A549 (cell line): Measurements from ENCODE around the gene NFYC. TPM values are rescaled to one million over a fixed set of nuclear protein-coding genes. Genes with fewer than 3 reads are reported as not detected.

Source experiments
- ATAC-seq, 2 experiments: fragments of 200-7000 bp in 1 of 2; fragments of >200 bp in 1 of 2; cut with Nextera tagmentation in 1 of 2; cut with Tn5 transposase in 1 of 2; 3 replicates each; pipeline versions ENCODE4 v1.8.0 to v1.9.1; 2018 to 2020; ENCODE audit warnings: mild to moderate bottlenecking in 1 of 2, moderate library complexity in 1 of 2
- CTCF ChIA-PET: fragments of 300-600 bp; sonication (Branson Sonifier 250); formaldehyde crosslinking; extraction: SDS; loops from one replicate; lab custom pipeline; 2021; ENCODE audit warnings: antibody characterized with exemption, inconsistent platforms; lab: Yijun Ruan, JAX
- POLR2A ChIA-PET: fragments of 350-600 bp; formaldehyde crosslinking; extraction: SDS; loops from one replicate; lab custom pipeline; 2021; ENCODE audit warnings: antibody characterized with exemption, inconsistent platforms; lab: Yijun Ruan, JAX
- DNase-seq, 2 experiments: peaks; one replicate each; pipeline versions ENCODE4 v3.0.0 to v3.0.0-alpha.2; 2011 to 2016; ENCODE audit warnings: low read depth in 1 of 2, low spot score in 1 of 2
- FAIRE-seq: peaks from 2 replicates; lab custom pipeline; 2011; peaks lifted over from hg19 to GRCh38; lab: Jason Lieb, UNC
- H3K27ac ChIP-seq, 2 experiments: fragments of >200 bp; sonication (Bioruptor Twin); formaldehyde crosslinking; 3 replicates each; pipeline ENCODE4 v1.5.1; 2016 to 2017
- H3K4me1 ChIP-seq: fragments of >200 bp; sonication (Bioruptor Twin); formaldehyde crosslinking; 3 replicates; pipeline ENCODE4 v1.6.1; 2016
- H3K4me2 ChIP-seq: fragments of >200 bp; sonication (Bioruptor Twin); formaldehyde crosslinking; 3 replicates; pipeline ENCODE4 v1.6.1; 2016
- H3K4me3 ChIP-seq: fragments of >200 bp; sonication (Bioruptor Twin); formaldehyde crosslinking; 3 replicates; pipeline ENCODE4 v1.5.1; 2016
- H3K9me3 ChIP-seq: fragments of >200 bp; sonication (Bioruptor Twin); formaldehyde crosslinking; 3 replicates; pipeline ENCODE4 v1.6.1; 2016
- EHF ChIP-seq: fragments of 250-450 bp; sonication (Bioruptor Pico); IDR thresholded peaks from 2 replicates; pipeline ENCODE4 v1.5.0; 2020; ENCODE audit warnings: mild to moderate bottlenecking
- FOSL2 ChIP-seq, 2 experiments: fragments of 450-650 bp in 1 of 2; fragments of >200 bp in 1 of 2; sonication (Bioruptor Twin) in 1 of 2; formaldehyde crosslinking; IDR thresholded peaks; 2 replicates each; pipeline versions ENCODE4 v1.5.0 to v1.6.1; 2016 to 2020; ENCODE audit warnings: mild to moderate bottlenecking in 1 of 2, moderate library complexity in 1 of 2
- GATA3 ChIP-seq: IDR thresholded peaks from 2 replicates; pipeline ENCODE4 v1.6.1; 2012; ENCODE audit warnings: borderline replicate concordance
- HES2 ChIP-seq: fragments of >200 bp; sonication (Bioruptor Twin); formaldehyde crosslinking; IDR thresholded peaks from 2 replicates; pipeline ENCODE4 v1.6.1; 2016
- HEYL ChIP-seq: fragments of 250-450 bp; sonication (Bioruptor Pico); IDR thresholded peaks from 2 replicates; pipeline ENCODE4 v1.8.0; 2021; ENCODE audit warnings: mild to moderate bottlenecking, moderate library complexity
- HOXB13 ChIP-seq: fragments of 250-450 bp; sonication (Bioruptor Pico); IDR thresholded peaks from 2 replicates; pipeline ENCODE4 v1.5.0; 2020; ENCODE audit warnings: low read depth, mild to moderate bottlenecking, moderate library complexity
- JUN ChIP-seq, 2 experiments: fragments of >200 bp; sonication (Bioruptor Twin); formaldehyde crosslinking; IDR thresholded peaks; 2 replicates in 1 of 2; 3 replicates in 1 of 2; pipeline ENCODE4 v1.6.1; 2016 to 2017
- MAFK ChIP-seq: fragments of 450-650 bp; IDR thresholded peaks from 2 replicates; pipeline ENCODE4 v1.6.1; 2014; ENCODE audit not compliant: partially characterized antibody
- MYC ChIP-seq: IDR thresholded peaks from 2 replicates; pipeline ENCODE4 v1.6.1; 2012; ENCODE audit warnings: mild to moderate bottlenecking, inconsistent platforms, low read length, improper control_type of control experiment, borderline replicate concordance
- NFE2L2 ChIP-seq: fragments of 150-350 bp; conservative IDR thresholded peaks from 2 replicates; pipeline ENCODE4 v1.6.1; 2014; ENCODE audit warnings: low read length
- POLR2AphosphoS2 ChIP-seq: conservative IDR thresholded peaks from 2 replicates; pipeline ENCODE4 v1.6.1; 2012; ENCODE audit warnings: low read length, improper control_type of control experiment, inconsistent platforms
- RCOR1 ChIP-seq: fragments of 150-350 bp; IDR thresholded peaks from 2 replicates; pipeline ENCODE4 v1.6.1; 2014; ENCODE audit warnings: antibody characterized with exemption, low read length, low read depth
- WGBS: methylation state at CpG from one replicate; pipeline ENCODE4 v1.1.6; 2017; ENCODE audit errors: missing lambda C conversion rate; 5-methylcytosine and 5-hydroxymethylcytosine counted together
- polyA plus RNA-seq, 4 experiments: library from polyadenylated mRNA; depleted of rRNA in 3 of 4; stranded (reverse); fragments of >200 nt; fragmentation: RNase III in 1 of 4; extraction: RNeasy Plus Mini Kit Qiagen cat#74134 plus additional on column Dnase treatment in 1 of 4; gene quantifications; 2 replicates in 3 of 4; 3 replicates in 1 of 4; pipeline ENCODE4 v1.2.3, GENCODE V29; 2011 to 2017
- TF ChIP-seq, protein P1 (sequence below): fragments of 200-600 bp; sonication (generic); IDR thresholded peaks from 2 replicates; pipeline ENCODE4 v1.6.1; 2016; ENCODE audit warnings: antibody characterized with exemption, mild to moderate bottlenecking, moderate library complexity
- TF ChIP-seq, protein P2 (sequence below): fragments of >200 bp; sonication (Bioruptor Twin); formaldehyde crosslinking; IDR thresholded peaks from 3 replicates; pipeline ENCODE4 v1.6.1; 2016
- TF ChIP-seq, protein P3 (sequence below): fragments of >200 bp; sonication (Bioruptor Twin); formaldehyde crosslinking; IDR thresholded peaks from 3 replicates; pipeline ENCODE4 v1.5.1; 2016

NFYC gene
- polyA plus RNA-seq, 2 of the 4 experiments (the other 2 are of a cell fraction), result 35.1 to 43.4 TPM

DNA sequence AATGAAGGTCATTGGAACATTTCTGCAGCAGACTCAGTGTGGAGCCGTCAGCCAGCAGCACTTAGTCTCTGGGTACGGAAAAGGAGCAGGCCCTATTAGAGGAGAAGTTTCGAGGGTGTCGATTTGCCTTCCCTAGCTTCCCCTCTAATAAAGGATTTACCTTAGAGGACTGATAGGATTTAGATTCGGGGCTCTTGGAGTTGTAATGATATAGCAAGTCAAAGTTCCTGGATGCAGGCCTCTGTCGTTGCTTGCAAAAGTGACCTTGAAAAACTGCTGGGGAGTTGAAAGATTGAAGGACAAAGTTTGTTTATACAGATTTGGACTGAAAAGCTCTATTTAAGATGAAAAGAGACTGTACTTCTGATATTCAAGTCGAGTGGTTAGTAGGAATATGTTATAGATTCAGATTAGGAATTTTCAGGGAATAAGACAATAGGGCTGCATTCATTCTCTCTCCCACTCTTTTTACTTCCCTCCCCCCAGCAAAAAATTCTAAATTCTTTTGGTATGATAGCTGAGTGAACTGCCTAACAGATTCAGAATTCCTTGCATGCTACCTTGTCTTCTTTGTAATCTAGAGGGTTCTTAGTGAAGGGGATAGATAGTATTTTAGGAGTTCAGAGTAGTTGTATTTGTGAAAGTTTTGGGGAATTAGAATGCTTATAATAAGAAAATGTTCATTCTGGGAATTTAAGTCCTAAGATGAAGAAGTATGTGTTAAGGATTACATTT is 19.2 kb downstream of the NFYC start:
- ATAC-seq (no peak), FAIRE-seq (no peak), DNase-seq (no peak)
- H3K4me1 ChIP-seq, result peaks cover 50% of the 10 kb centered on the region
- peak overlapping the region; percentile 78 for H3K4me2 ChIP-seq
- ChIA-PET CTCF (interaction anchor here (0.7 to 1.3 kb wide), 2 partner anchors 31 to 32 kb away, joined by 3 to 4 read pairs; no protein-coding TSS in a partner anchor), POLR2A (no interaction called here)
- WGBS, result 68% methylated on average over 7 of the region's 7 CpGs
- peak overlapping the region; percentile 53 to 83; a peak in 4 of 6 replicates for H3K27ac ChIP-seq
- no peaks in the 10 kb centered on the region for H3K9me3 ChIP-seq
- TF ChIP-seq MYC (no peak), HOXB13 (CRISPR knock-in tag) (no peak), FOSL2 (IDR thresholded peaks at IDR 0.05) (no peak), FOSL2 (CRISPR knock-in tag; IDR thresholded peaks at IDR 0.05) (no peak), HES2 (no peak)
- TF ChIP-seq, protein P1, sequence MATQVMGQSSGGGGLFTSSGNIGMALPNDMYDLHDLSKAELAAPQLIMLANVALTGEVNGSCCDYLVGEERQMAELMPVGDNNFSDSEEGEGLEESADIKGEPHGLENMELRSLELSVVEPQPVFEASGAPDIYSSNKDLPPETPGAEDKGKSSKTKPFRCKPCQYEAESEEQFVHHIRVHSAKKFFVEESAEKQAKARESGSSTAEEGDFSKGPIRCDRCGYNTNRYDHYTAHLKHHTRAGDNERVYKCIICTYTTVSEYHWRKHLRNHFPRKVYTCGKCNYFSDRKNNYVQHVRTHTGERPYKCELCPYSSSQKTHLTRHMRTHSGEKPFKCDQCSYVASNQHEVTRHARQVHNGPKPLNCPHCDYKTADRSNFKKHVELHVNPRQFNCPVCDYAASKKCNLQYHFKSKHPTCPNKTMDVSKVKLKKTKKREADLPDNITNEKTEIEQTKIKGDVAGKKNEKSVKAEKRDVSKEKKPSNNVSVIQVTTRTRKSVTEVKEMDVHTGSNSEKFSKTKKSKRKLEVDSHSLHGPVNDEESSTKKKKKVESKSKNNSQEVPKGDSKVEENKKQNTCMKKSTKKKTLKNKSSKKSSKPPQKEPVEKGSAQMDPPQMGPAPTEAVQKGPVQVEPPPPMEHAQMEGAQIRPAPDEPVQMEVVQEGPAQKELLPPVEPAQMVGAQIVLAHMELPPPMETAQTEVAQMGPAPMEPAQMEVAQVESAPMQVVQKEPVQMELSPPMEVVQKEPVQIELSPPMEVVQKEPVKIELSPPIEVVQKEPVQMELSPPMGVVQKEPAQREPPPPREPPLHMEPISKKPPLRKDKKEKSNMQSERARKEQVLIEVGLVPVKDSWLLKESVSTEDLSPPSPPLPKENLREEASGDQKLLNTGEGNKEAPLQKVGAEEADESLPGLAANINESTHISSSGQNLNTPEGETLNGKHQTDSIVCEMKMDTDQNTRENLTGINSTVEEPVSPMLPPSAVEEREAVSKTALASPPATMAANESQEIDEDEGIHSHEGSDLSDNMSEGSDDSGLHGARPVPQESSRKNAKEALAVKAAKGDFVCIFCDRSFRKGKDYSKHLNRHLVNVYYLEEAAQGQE, result no peak
- H3K4me3 ChIP-seq, result 0 out of 3 replicates have a peak overlapping the region, but pooled peaks have one; percentile 11

DNA sequence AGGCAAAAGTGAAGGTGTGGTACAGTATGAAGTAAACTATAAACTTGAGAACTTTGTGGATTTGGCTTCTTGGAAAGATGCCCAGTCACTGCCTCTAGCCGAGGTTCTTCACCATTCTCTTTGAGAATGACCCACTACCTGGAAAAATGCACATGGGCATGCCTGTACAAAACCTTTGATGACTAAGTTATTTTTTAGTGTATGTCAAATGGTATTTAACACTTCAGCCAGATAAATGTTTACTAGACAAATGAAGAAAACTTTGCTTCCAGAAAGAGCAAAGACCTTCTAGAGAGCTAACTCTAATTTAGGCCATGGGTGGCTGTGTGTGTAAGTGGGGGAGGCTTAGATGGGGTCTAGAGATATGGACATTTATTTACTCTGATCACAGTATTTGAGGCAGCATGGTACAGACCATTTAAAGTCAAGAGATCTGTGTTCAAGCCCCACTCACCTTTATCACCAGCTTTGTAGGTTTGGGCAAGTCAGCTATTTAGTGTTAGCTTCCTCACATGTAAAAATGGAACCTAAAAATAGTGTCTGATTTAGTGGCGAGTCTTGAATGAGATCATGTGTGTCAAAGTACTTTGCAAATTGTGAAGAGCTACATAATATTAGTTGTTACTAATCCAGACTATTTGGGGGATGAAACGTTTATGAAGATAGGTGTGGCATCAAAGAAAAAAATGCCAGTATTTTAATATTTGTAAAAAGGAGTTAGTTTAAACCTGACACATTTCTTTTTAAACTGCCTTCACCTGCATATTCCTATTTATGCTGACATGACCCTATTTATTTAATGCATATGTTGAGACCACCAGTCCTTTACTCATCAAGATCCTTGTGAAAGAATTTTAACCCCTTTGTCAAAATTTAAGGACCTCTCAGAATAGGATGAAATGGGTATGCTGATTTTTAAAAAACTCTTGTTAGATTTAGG is 20.2 kb downstream of the NFYC start:
- Histone ChIP-seq H3K27ac (peak overlapping the region; percentile 53 to 83), H3K9me3 (no peaks in the 10 kb centered on the region), H3K4me1 (peaks cover 55% of the 10 kb centered on the region), H3K4me3 (no peak overlapping the region), H3K4me2 (peak overlapping the region; percentile 78)
- ChIA-PET CTCF (interaction anchor here (0.6 kb wide), 1 partner anchor 30 kb away, joined by 3 read pairs; no protein-coding TSS in a partner anchor), POLR2A (no interaction called here)
- ATAC-seq, result no peak
- no peak for FAIRE-seq
- DNase-seq, result peak in 1 of 2 experiments; percentile 13
- TF ChIP-seq MAFK, result peak; percentile 68
- TF ChIP-seq, protein P2, sequence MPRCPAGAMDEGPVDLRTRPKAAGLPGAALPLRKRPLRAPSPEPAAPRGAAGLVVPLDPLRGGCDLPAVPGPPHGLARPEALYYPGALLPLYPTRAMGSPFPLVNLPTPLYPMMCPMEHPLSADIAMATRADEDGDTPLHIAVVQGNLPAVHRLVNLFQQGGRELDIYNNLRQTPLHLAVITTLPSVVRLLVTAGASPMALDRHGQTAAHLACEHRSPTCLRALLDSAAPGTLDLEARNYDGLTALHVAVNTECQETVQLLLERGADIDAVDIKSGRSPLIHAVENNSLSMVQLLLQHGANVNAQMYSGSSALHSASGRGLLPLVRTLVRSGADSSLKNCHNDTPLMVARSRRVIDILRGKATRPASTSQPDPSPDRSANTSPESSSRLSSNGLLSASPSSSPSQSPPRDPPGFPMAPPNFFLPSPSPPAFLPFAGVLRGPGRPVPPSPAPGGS, result no peak
- TF ChIP-seq, protein P3, sequence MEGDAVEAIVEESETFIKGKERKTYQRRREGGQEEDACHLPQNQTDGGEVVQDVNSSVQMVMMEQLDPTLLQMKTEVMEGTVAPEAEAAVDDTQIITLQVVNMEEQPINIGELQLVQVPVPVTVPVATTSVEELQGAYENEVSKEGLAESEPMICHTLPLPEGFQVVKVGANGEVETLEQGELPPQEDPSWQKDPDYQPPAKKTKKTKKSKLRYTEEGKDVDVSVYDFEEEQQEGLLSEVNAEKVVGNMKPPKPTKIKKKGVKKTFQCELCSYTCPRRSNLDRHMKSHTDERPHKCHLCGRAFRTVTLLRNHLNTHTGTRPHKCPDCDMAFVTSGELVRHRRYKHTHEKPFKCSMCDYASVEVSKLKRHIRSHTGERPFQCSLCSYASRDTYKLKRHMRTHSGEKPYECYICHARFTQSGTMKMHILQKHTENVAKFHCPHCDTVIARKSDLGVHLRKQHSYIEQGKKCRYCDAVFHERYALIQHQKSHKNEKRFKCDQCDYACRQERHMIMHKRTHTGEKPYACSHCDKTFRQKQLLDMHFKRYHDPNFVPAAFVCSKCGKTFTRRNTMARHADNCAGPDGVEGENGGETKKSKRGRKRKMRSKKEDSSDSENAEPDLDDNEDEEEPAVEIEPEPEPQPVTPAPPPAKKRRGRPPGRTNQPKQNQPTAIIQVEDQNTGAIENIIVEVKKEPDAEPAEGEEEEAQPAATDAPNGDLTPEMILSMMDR, result no peak
- WGBS, result 16% methylated on average over 3 of the region's 3 CpGs

DNA sequence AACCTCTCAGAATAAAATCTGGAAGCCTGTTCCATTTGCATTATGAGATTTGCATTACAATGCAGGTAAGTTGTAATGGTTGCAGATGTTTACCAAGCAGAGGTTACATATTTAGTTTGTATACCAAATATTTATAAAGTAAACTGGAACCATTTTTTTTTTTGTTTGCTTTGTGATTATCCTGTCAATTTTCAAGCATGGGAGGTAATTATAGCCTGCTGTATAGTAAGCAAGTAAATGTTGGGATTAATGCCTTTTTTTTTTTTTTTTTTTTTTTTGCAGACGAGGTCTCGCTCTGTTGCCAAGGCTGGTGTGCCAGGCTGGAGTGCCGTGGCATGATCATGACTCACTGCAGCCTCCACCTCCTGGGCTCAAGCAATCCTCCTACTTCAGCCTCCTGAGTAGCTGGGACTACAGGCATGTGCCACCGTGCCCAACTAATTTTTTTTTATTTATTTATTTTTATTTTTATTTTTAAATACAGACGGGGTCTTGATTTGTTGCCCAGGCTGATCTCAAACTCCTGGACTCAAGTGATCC is 21.0 kb downstream of the NFYC start:
- no peak for ATAC-seq
- no peak for FAIRE-seq
- H3K4me3 ChIP-seq, result no peak overlapping the region
- H3K9me3 ChIP-seq, result no peaks in the 10 kb centered on the region
- H3K27ac ChIP-seq, result no peak overlapping the region
- ChIA-PET POLR2A (no interaction called here), CTCF (no interaction called here)
- H3K4me1 ChIP-seq, result peaks cover 55% of the 10 kb centered on the region
- 76% methylated on average over 5 of the region's 5 CpGs for WGBS
- DNase-seq, result no peak
- peak overlapping the region; percentile 78; the same call in 1 of the 3 replicates for H3K4me2 ChIP-seq
- TF ChIP-seq, protein P1, result no peak
- TF ChIP-seq NFE2L2, result no peak
- TF ChIP-seq POLR2AphosphoS2, result no peak
- no peak for TF ChIP-seq GATA3
- no peak for TF ChIP-seq HEYL (CRISPR knock-in tag)
- no peak for TF ChIP-seq RCOR1
- TF ChIP-seq JUN (IDR thresholded peaks at IDR 0.05), result no peak
- TF ChIP-seq EHF (CRISPR knock-in tag), result no peak
- TF ChIP-seq MAFK, result no peak
